K562 (cell line): ENCODE data around the gene TCEA3. TPM values are rescaled to one million over a fixed set of nuclear protein-coding genes. Genes with fewer than 3 reads are reported as not detected.

Source experiments
- ATAC-seq: fragments of 200-7000 bp; cut with Tn5 transposase; 3 replicates; pipeline ENCODE4 v1.9.1; 2020; ENCODE audit warnings: moderate library complexity
- BruUV-seq: library from RNA; stranded (reverse); fragments of 400-500 nt; replicated peaks from 2 replicates; lab custom pipeline; 2021; lab: Mats Ljungman, UMichigan
- CTCF ChIA-PET: fragments of 300-600 bp; formaldehyde crosslinking; extraction: SDS; loops from one replicate; lab custom pipeline; 2021; ENCODE audit warnings: low intra/inter-chr PET ratio; lab: Yijun Ruan, JAX
- POLR2A ChIA-PET: fragments of 300-600, 350-650 bp; sonication (Branson Sonifier 250); formaldehyde crosslinking; extraction: SDS; loops from one replicate; lab custom pipeline; 2021; ENCODE audit warnings: antibody characterized with exemption, inconsistent platforms; lab: Yijun Ruan, JAX
- DNase-seq, 4 experiments: peaks; one replicate each; pipeline versions ENCODE4 v3.0.0 to v3.0.0-alpha.2; 2011 to 2018; ENCODE audit warnings: low spot score in 3 of 4, mixed read lengths in 3 of 4; ENCODE audit errors: extremely low read depth in 1 of 4
- FAIRE-seq: peaks from 2 replicates; lab custom pipeline; 2011; peaks lifted over from hg19 to GRCh38; lab: Jason Lieb, UNC
- H2AFZ ChIP-seq: 2 replicates; pipeline ENCODE4 v1.6.0; 2011; ENCODE audit warnings: low read depth, low read length, control low read depth, inconsistent platforms
- H3K27ac ChIP-seq: fragments of 200-600 bp; 3 replicates; pipeline ENCODE4 v1.8.0; 2011; ENCODE audit warnings: low read depth, mild to moderate bottlenecking, control low read depth, inconsistent platforms, low read length, moderate library complexity, mixed read lengths; ENCODE audit errors: extremely low read depth
- H3K27me3 ChIP-seq, 2 experiments: fragments of 300-600 bp in 1 of 2; 2 replicates in 1 of 2; 3 replicates in 1 of 2; pipeline versions ENCODE4 v1.6.0 to v1.8.0; 2011; ENCODE audit warnings: inconsistent platforms in 2 of 2, low read length in 2 of 2, mild to moderate bottlenecking in 1 of 2, mixed read lengths in 1 of 2, moderate library complexity in 1 of 2; ENCODE audit not compliant: control insufficient read depth in 2 of 2, insufficient read depth in 2 of 2
- H3K36me3 ChIP-seq: fragments of 300-600 bp; 3 replicates; pipeline ENCODE4 v1.8.0; 2011; ENCODE audit warnings: mild to moderate bottlenecking, low read length, inconsistent platforms; ENCODE audit not compliant: control insufficient read depth, insufficient read depth
- H3K4me1 ChIP-seq, 2 experiments: fragments of 200-600 bp in 1 of 2; replicated peaks in 1 of 2; 2 replicates in 1 of 2; 3 replicates in 1 of 2; pipeline versions ENCODE4 v1.5.1 to v1.8.0; 2011; ENCODE audit warnings: inconsistent platforms in 2 of 2, low read length in 2 of 2, mild to moderate bottlenecking in 1 of 2, mixed read lengths in 1 of 2, moderate library complexity in 1 of 2; ENCODE audit not compliant: control insufficient read depth in 2 of 2, insufficient read depth in 2 of 2
- H3K4me2 ChIP-seq: 2 replicates; pipeline ENCODE4 v1.6.1; 2011; ENCODE audit warnings: low read length, control low read depth, inconsistent platforms, mixed read lengths; ENCODE audit not compliant: insufficient read depth
- H3K4me3 ChIP-seq: fragments of 200-600 bp; sonication (generic), shearing (Covaris generic); 2 replicates; pipeline ENCODE4 v1.5.1; 2016; ENCODE audit warnings: control low read depth, inconsistent platforms
- H3K79me2 ChIP-seq: fragments of 200-600 bp; 3 replicates; pipeline ENCODE4 v1.8.0; 2011; ENCODE audit warnings: low read length, inconsistent platforms; ENCODE audit not compliant: control insufficient read depth, insufficient read depth
- H3K9ac ChIP-seq, 2 experiments: 2 replicates each; pipeline versions ENCODE4 v1.6.0 to v1.6.1; 2011; ENCODE audit warnings: low read depth in 2 of 2, low read length in 2 of 2, control low read depth in 1 of 2, inconsistent platforms in 1 of 2, mild to moderate bottlenecking in 1 of 2, mixed read lengths in 1 of 2; ENCODE audit not compliant: insufficient read depth in 1 of 2
- H3K9me1 ChIP-seq: one replicate; pipeline ENCODE4 v1.6.0; 2011; ENCODE audit warnings: inconsistent platforms, mild to moderate bottlenecking, low read length, moderate library complexity; ENCODE audit not compliant: control insufficient read depth, insufficient read depth
- H3K9me3 ChIP-seq: replicated peaks from 2 replicates; pipeline ENCODE4 v1.5.1; 2011; ENCODE audit warnings: low read depth, low read length, inconsistent platforms; ENCODE audit not compliant: control insufficient read depth, insufficient read depth
- H4K20me1 ChIP-seq: replicated peaks from 2 replicates; pipeline ENCODE4 v1.6.1; 2011; ENCODE audit warnings: low read length, inconsistent platforms, mixed read lengths; ENCODE audit not compliant: control insufficient read depth, insufficient read depth
- BDP1 ChIP-seq: IDR thresholded peaks from 3 replicates; pipeline ENCODE4 v1.6.1; 2011; ENCODE audit not compliant: insufficient read length, insufficient read depth
- E2F8 ChIP-seq: fragments of 450-650 bp; IDR thresholded peaks from 2 replicates; pipeline ENCODE4 v1.7.1; 2018; ENCODE audit warnings: mild to moderate bottlenecking, low read depth; ENCODE audit not compliant: partially characterized antibody
- GTF2A2 ChIP-seq: IDR thresholded peaks from 2 replicates; pipeline ENCODE4 v1.6.1; 2016; ENCODE audit warnings: mild to moderate bottlenecking, missing genetic modification characterization, missing compliant biosample characterization
- LEF1 ChIP-seq: fragments of 450-650 bp; IDR thresholded peaks from 2 replicates; pipeline ENCODE4 v1.6.1; 2016; ENCODE audit warnings: mild to moderate bottlenecking
- MAX ChIP-seq: sonication (generic); formaldehyde crosslinking; IDR thresholded peaks from 2 replicates; pipeline ENCODE4 v1.9.0; 2022; ENCODE audit warnings: mild to moderate bottlenecking, missing genetic modification reagents
- MTF1 ChIP-seq: fragments of 250-450 bp; sonication (Bioruptor Pico); IDR thresholded peaks from 2 replicates; pipeline ENCODE4 v1.9.0; 2021; ENCODE audit warnings: moderate library complexity, mild to moderate bottlenecking, inconsistent platforms, borderline replicate concordance
- PHF8 ChIP-seq: fragments of 200-600 bp; sonication (generic); IDR thresholded peaks from 2 replicates; pipeline ENCODE4 v1.6.1; 2012; ENCODE audit warnings: mixed run types, mild to moderate bottlenecking, inconsistent platforms, low read length, moderate library complexity, borderline replicate concordance
- SIRT6 ChIP-seq: IDR thresholded peaks from one replicate; pipeline ENCODE4 v1.6.1; 2012; ENCODE audit warnings: low read depth, mild to moderate bottlenecking, control low read depth, inconsistent platforms, low read length, moderate library complexity
- SMARCA5 ChIP-seq: fragments of 450-650 bp; IDR thresholded peaks from 2 replicates; pipeline ENCODE4 v1.6.1; 2016
- ZNF143 ChIP-seq: sonication (generic); formaldehyde crosslinking; IDR thresholded peaks from 2 replicates; pipeline ENCODE4 v1.9.0; 2022; ENCODE audit warnings: mild to moderate bottlenecking, missing genetic modification reagents
- ZNF232 ChIP-seq: sonication (generic); formaldehyde crosslinking; IDR thresholded peaks from 2 replicates; pipeline ENCODE4 v1.8.0; 2022; ENCODE audit warnings: mild to moderate bottlenecking, missing genetic modification reagents
- ZNF695 ChIP-seq: fragments of 450-650 bp; formaldehyde crosslinking; IDR thresholded peaks from 2 replicates; pipeline ENCODE4 v1.4.0; 2020; ENCODE audit warnings: mild to moderate bottlenecking, moderate library complexity
- ZSCAN29 ChIP-seq: fragments of 450-650 bp; IDR thresholded peaks from 2 replicates; pipeline ENCODE4 v1.6.1; 2017
- WGBS: fragments of 100-300 bp; shearing (Covaris generic); methylation state at CpG from one replicate; pipeline ENCODE4 v1.1.6; 2016; ENCODE audit warnings: low coverage, mixed read lengths; ENCODE audit not compliant: insufficient coverage; ENCODE audit errors: missing lambda C conversion rate; 5-methylcytosine and 5-hydroxymethylcytosine counted together
- in situ Hi-C: fragments of 300-500 bp; cut with MboI; formaldehyde crosslinking; loops from 4 replicates; pipeline ENCODE4 v1.15.0; 2018; ENCODE audit warnings: inconsistent platforms, mixed read lengths
- intact Hi-C: fragments of 100-400 bp; cut with micrococcal nuclease; formaldehyde crosslinking; loops from 2 replicates; pipeline ENCODE4 v1.14.2; 2022
- polyA plus RNA-seq, 8 experiments: library from polyadenylated mRNA; depleted of rRNA in 4 of 8; stranded (reverse) in 5 of 8; unstranded in 3 of 8; fragments of >200 nt; fragmentation: Nextera tagmentation in 2 of 8; fragmentation: Illumina TruSeq in 1 of 8; extraction: Ambion mirVana in 2 of 8; extraction: Trizol in 1 of 8; gene quantifications; 2 replicates each; pipeline versions ENCODE4 v1.2.1 to v1.2.3, GENCODE V29; 2011 to 2014; ENCODE audit warnings: inconsistent platforms in 1 of 8, missing spikeins in 1 of 8
- total RNA-seq, 7 experiments: library from RNA; depleted of rRNA in 6 of 7; stranded (reverse); fragments of >200 nt in 6 of 7; fragmentation: Illumina TruSeq in 2 of 7; extraction: Trizol in 2 of 7; gene quantifications; 2 replicates each; pipeline versions ENCODE4 v1.2.1 to v1.2.3, GENCODE V29; 2011 to 2021; ENCODE audit warnings: low replicate concordance in 1 of 7
- TF ChIP-seq, protein P1 (sequence below): IDR thresholded peaks from 2 replicates; pipeline ENCODE4 v1.6.1; 2016; ENCODE audit warnings: missing genetic modification characterization, missing compliant biosample characterization
- TF ChIP-seq, protein P2 (sequence below): sonication (generic); formaldehyde crosslinking; IDR thresholded peaks from 2 replicates; pipeline ENCODE4 v1.8.0; 2023; ENCODE audit warnings: mild to moderate bottlenecking, missing genetic modification reagents

TCEA3 gene
- total and polyA plus RNA-seq, 9 of the 15 experiments (the other 6 are each of a cell fraction or from before 2014, with no cell fraction given), result 0.03 to 0.55 (median 0.36) TPM

GRCh38 chr1:23416964-23417363 lies 7.6 kb downstream of the TCEA3 start:
- FAIRE-seq (no peak), DNase-seq (no peak), ATAC-seq (no peak)
- Histone ChIP-seq H4K20me1 (no peaks in the 10 kb centered on the region), H2AFZ (no peak overlapping the region), H3K4me1 (peaks cover 10 to 17% of the 10 kb centered on the region in 2 experiments), H3K27ac (no peak overlapping the region), H3K27me3 (no peaks in the 10 kb centered on the region), H3K36me3 (no peaks in the 10 kb centered on the region), H3K9me1 (peaks cover 3% of the 10 kb centered on the region), H3K4me3 (no peak overlapping the region), H3K9ac (no peak overlapping the region), H3K4me2 (no peak overlapping the region; the same call in 1 of the 2 replicates), H3K9me3 (no peaks in the 10 kb centered on the region), H3K79me2 (no peaks in the 10 kb centered on the region)
- TF ChIP-seq SMARCA5, result 0 out of 2 replicates have a peak, but pooled peaks have one; percentile 31
- no peak for TF ChIP-seq ZSCAN29
- TF ChIP-seq ZNF143 (CRISPR knock-in tag), result no peak
- no peak for TF ChIP-seq ZNF695 (CRISPR knock-in tag)
- TF ChIP-seq, protein P1, sequence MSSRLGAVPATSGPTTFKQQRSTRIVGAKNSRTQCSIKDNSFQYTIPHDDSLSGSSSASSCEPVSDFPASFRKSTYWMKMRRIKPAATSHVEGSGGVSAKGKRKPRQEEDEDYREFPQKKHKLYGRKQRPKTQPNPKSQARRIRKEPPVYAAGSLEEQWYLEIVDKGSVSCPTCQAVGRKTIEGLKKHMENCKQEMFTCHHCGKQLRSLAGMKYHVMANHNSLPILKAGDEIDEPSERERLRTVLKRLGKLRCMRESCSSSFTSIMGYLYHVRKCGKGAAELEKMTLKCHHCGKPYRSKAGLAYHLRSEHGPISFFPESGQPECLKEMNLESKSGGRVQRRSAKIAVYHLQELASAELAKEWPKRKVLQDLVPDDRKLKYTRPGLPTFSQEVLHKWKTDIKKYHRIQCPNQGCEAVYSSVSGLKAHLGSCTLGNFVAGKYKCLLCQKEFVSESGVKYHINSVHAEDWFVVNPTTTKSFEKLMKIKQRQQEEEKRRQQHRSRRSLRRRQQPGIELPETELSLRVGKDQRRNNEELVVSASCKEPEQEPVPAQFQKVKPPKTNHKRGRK, result peak; percentile 35; the same call in 1 of the 2 replicates
- TF ChIP-seq ZNF232 (CRISPR knock-in tag), result no peak
- TF ChIP-seq GTF2A2, result no peak
- no peak for TF ChIP-seq PHF8
- TF ChIP-seq, protein P2, sequence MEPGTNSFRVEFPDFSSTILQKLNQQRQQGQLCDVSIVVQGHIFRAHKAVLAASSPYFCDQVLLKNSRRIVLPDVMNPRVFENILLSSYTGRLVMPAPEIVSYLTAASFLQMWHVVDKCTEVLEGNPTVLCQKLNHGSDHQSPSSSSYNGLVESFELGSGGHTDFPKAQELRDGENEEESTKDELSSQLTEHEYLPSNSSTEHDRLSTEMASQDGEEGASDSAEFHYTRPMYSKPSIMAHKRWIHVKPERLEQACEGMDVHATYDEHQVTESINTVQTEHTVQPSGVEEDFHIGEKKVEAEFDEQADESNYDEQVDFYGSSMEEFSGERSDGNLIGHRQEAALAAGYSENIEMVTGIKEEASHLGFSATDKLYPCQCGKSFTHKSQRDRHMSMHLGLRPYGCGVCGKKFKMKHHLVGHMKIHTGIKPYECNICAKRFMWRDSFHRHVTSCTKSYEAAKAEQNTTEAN (CRISPR knock-in tag), result no peak
- TF ChIP-seq MTF1 (CRISPR knock-in tag), result no peak
- no peak for TF ChIP-seq LEF1
- no peak for TF ChIP-seq SIRT6
- TF ChIP-seq E2F8, result no peak
- no peak for TF ChIP-seq MAX (CRISPR knock-in tag)
- no peak for TF ChIP-seq BDP1
- no TSS peak for BruUV-seq
- CTCF ChIA-PET, result no interaction called here
- in situ Hi-C loops (no loop called here), intact Hi-C loops (no loop called here)
- 58% methylated on average over 4 of the region's 4 CpGs for WGBS
- POLR2A ChIA-PET, result interaction anchor here (0.6 to 1.1 kb wide), 4 partner anchors 9 to 77 kb away, joined by 3 to 5 read pairs (median 4); no protein-coding TSS in a partner anchor
